Nephron progenitor cell (in vitro differentiated cells): ENCODE data around the gene MYL6B.

Experiments used
- DNase-seq: peaks from one replicate; pipeline ENCODE4 v3.0.0; 2021
- H3K27ac Mint-ChIP-seq: 2 replicates; pipeline ENCODE4 v1.8.0; 2021; ENCODE audit warnings: mild to moderate bottlenecking, moderate library complexity, mixed read lengths
- H3K27me3 Mint-ChIP-seq: 2 replicates; pipeline ENCODE4 v1.8.0; 2021; ENCODE audit warnings: mild to moderate bottlenecking, low read depth, mixed read lengths; ENCODE audit not compliant: poor library complexity
- H3K36me3 Mint-ChIP-seq: 2 replicates; pipeline ENCODE4 v1.8.0; 2021; ENCODE audit warnings: low read depth, mixed read lengths
- H3K4me1 Mint-ChIP-seq: 2 replicates; pipeline ENCODE4 v1.8.0; 2021; ENCODE audit warnings: mixed read lengths
- H3K4me3 Mint-ChIP-seq: 2 replicates; pipeline ENCODE4 v1.8.0; 2021; ENCODE audit warnings: mild to moderate bottlenecking, moderate library complexity, mixed read lengths
- H3K9me3 Mint-ChIP-seq: 2 replicates; pipeline ENCODE4 v1.8.0; 2021; ENCODE audit warnings: mild to moderate bottlenecking, moderate library complexity, mixed read lengths
- TF ChIP-seq, protein P1 (sequence below): fragments of 200-600 bp; sonication (generic); IDR thresholded peaks from 2 replicates; pipeline ENCODE4 v1.5.0; 2021; ENCODE audit warnings: antibody characterized with exemption

The MYL6B gene

DNA sequence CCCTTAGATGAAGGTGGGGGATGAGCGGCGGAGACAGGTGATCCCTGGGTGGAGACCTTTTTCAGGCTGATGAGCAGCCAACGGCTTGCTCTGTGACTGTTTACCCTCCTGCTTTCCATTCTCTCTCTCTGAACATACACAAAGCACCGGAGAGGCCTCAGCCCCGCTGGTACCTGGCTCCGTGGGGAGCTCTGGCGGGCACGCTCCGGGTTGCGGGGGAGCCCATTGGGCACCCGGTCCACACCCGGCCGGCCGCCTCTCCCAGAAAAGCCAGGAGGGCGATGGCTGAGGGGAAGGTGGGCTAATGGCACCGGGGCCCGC, 36.4 kb downstream of the MYL6B start:
- no peak for DNase-seq
- TF ChIP-seq, protein P1, sequence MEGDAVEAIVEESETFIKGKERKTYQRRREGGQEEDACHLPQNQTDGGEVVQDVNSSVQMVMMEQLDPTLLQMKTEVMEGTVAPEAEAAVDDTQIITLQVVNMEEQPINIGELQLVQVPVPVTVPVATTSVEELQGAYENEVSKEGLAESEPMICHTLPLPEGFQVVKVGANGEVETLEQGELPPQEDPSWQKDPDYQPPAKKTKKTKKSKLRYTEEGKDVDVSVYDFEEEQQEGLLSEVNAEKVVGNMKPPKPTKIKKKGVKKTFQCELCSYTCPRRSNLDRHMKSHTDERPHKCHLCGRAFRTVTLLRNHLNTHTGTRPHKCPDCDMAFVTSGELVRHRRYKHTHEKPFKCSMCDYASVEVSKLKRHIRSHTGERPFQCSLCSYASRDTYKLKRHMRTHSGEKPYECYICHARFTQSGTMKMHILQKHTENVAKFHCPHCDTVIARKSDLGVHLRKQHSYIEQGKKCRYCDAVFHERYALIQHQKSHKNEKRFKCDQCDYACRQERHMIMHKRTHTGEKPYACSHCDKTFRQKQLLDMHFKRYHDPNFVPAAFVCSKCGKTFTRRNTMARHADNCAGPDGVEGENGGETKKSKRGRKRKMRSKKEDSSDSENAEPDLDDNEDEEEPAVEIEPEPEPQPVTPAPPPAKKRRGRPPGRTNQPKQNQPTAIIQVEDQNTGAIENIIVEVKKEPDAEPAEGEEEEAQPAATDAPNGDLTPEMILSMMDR: no peak
- H3K27ac Mint-ChIP-seq: peak overlapping the region; percentile 95
- H3K4me1 Mint-ChIP-seq: peaks cover 31% of the 10 kb centered on the region
- peak overlapping the region; percentile 92 for H3K4me3 Mint-ChIP-seq
- H3K36me3 Mint-ChIP-seq: peaks cover 27% of the 10 kb centered on the region
- peaks cover 4% of the 10 kb centered on the region for H3K27me3 Mint-ChIP-seq
- H3K9me3 Mint-ChIP-seq: no peaks in the 10 kb centered on the region

DNA sequence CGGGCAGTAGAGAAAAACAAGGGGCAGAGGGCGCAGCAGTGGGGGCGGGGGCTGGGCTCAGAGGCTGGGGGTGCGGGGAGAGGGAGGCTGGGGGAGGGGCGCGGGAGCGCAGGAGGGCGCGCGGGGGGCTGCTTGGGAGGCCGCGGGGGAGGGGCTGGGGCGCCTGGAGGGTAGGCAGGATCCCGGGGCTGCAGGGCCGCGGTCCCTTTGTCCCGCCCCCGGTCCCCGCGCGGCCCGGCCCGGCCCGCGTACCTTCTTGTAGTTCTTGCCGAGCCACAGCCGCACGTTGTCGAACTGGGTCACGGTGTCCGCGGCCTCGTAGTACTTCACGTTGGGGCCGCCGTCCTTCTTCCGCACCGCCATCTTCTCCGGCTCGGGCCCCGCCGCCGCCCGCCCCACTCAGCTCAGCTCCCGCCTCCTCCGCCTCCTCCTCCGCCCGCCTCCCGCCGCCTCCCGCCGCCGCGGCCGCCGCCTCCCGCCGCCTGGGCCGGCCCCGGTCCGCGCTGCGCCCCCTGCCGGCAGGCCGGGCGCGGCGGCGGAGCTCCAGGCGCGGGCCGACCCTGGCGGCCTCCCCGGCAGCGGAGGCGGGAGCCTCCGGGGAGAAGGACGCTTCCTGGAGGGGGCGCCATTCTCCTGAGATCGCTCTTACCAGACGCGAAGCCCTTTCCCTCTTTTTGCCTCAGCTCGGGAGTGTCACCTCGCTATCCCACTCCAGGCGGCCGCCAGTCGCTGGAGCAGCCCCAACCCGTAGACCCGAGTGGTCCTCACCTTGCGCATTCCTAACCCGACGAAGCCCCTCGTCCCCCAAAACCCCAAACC, 36.9 kb downstream of the MYL6B start, which contains the start of gene SMARCC2:
Gene SMARCC2 (minus strand): TSS at position 385 of the 819 bp plus-strand sequence. CDS start 22 bp downstream, at position 363.
- TF ChIP-seq, protein P1: peak; percentile 46
- Mint-ChIP-seq H3K27me3 (peaks cover 4% of the 10 kb centered on the region), H3K27ac (peak within 1 kb of the TSS; percentile 99), H3K4me1 (peaks cover 31% of the 10 kb centered on the region), H3K36me3 (peaks cover 25% of the 10 kb centered on the region), H3K9me3 (no peaks in the 10 kb centered on the region), H3K4me3 (peak within 1 kb of the TSS; percentile 92)
- peak; percentile 93 for DNase-seq

DNA sequence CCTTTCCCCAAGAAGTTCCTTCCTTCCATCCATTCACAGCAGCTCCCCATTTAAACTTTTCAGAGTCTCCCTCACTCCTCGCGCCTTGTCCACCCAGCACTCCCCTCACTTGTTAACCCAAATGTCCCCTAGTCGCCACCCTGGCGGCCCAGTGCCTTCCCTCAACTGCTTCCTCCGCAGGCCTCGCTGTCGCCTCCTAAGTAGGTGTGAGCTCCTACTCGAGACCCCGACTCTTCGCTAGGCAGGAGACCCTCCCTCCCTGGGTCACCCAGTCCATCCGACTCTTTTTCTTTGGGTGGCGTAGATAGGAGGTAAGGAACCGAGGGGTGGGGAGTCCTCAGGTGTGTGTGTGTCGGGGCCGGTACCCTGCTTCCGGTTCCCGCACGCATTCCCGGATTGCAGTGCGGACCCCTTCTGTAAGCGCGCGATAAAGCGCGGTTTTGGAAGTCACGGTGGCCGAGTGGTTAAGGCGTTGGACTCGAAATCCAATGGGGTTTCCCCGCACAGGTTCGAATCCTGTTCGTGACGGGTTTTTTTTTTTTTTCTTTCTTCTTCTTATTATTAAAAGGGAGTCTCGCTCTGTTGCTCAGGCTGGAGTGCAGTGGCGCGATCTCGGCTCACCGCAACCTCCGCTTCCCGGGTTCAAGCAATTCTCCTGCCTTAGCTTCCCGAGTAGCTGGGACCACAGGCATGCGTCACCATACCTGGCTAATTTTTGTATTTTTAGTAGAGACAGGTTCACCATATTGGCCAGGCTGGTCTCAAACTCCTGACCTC, 37.7 kb downstream of the MYL6B start:
- H3K9me3 Mint-ChIP-seq: no peaks in the 10 kb centered on the region
- DNase-seq: peak; percentile 90
- peaks cover 4% of the 10 kb centered on the region for H3K27me3 Mint-ChIP-seq
- peaks cover 31% of the 10 kb centered on the region for H3K4me1 Mint-ChIP-seq
- TF ChIP-seq, protein P1: no peak
- H3K4me3 Mint-ChIP-seq: peak overlapping the region; percentile 92
- peak overlapping the region; percentile 99 for H3K27ac Mint-ChIP-seq
- H3K36me3 Mint-ChIP-seq: peaks cover 23% of the 10 kb centered on the region

DNA sequence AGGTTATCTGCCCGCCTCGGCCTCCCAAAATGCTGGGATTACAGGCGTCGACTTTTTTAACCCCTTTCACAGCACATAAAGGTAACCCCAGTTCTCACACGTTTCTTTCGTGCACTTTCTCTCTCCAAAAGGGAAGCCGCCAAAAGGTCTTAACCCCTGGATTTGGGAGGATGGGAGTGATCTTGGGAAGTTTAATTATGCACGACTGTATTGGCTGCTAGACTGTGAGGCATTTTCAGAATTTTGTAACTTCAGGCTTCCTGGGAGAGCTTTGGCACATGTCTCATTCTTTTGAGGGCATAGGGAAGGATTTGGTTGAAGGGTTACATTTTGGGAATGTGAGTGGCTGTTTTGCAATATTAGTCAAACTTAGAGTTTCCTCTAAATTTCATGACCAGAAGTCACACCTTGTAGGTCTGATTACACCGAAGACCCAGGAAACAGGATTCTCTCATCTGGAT, 38.3 kb downstream of the MYL6B start:
- TF ChIP-seq, protein P1: no peak
- Mint-ChIP-seq H3K4me1 (peaks cover 31% of the 10 kb centered on the region), H3K4me3 (peak overlapping the region; percentile 92), H3K36me3 (peaks cover 20% of the 10 kb centered on the region), H3K9me3 (no peaks in the 10 kb centered on the region), H3K27ac (no peak overlapping the region), H3K27me3 (peaks cover 4% of the 10 kb centered on the region)
- no peak for DNase-seq

DNA sequence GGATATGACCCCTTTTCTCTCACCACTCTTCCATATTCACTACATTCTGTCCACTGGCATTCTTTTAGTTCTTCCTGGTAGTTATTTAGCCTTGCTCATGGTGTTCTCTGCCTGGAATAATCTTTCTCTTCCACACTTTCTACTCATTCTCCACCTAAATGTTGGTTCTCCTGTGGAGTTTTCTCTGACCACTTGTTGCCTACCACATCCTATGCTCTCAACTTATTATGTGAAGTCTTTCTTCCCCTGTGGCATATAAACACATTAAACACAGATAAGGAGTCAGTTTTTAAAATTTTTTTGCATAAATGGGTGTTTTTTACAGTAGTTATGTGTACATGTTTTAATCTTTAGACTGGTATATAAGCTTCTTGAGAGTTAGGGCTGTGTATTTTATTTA, 40.2 kb downstream of the MYL6B start:
- H3K4me3 Mint-ChIP-seq: no peak overlapping the region
- H3K36me3 Mint-ChIP-seq: peaks cover 10% of the 10 kb centered on the region
- H3K27ac Mint-ChIP-seq: no peak overlapping the region
- H3K4me1 Mint-ChIP-seq: peaks cover 18% of the 10 kb centered on the region
- TF ChIP-seq, protein P1: no peak
- peaks cover 4% of the 10 kb centered on the region for H3K27me3 Mint-ChIP-seq
- DNase-seq: no peak
- no peaks in the 10 kb centered on the region for H3K9me3 Mint-ChIP-seq
